NCI-H128 (cell line): Measurements from ENCODE around the gene ADPRHL1.
"Not testable (repeated sequence)": the region's sequence is repeated elsewhere in the genome, so short reads cannot be mapped to it uniquely, and the experiment has no call there.

Experiments used
- DNase-seq: peaks from one replicate; lab custom pipeline; 2025; ENCODE audit not compliant: unreplicated experiment; lab: John Stamatoyannopoulos, UW

Gene ADPRHL1

GRCh38 chr13:113479179-113479578 lies 25.9 kb upstream of the ADPRHL1 start:
- no peak for DNase-seq

- no peak for DNase-seq
Observed at GRCh38 chr13:113477724-113478123, 24.4 kb upstream of the ADPRHL1 start.

- no peak for DNase-seq
Observed at GRCh38 chr13:113476811-113477210, 23.5 kb upstream of the ADPRHL1 start.

GRCh38 chr13:113475911-113476310 lies 22.6 kb upstream of the ADPRHL1 start:
- no peak for DNase-seq

GRCh38 chr13:113475280-113475679 lies 22.0 kb upstream of the ADPRHL1 start:
- no peak for DNase-seq

- DNase-seq: no peak
Observed at GRCh38 chr13:113474179-113474578, 20.9 kb upstream of the ADPRHL1 start.

GRCh38 chr13:113472355-113473025 lies 19.2 kb upstream of the ADPRHL1 start:
- DNase-seq: no peak

GRCh38 chr13:113471844-113472243 lies 18.6 kb upstream of the ADPRHL1 start:
- no peak for DNase-seq

- not testable (repeated sequence) for DNase-seq
Observed at GRCh38 chr13:113470635-113471163, 17.4 kb upstream of the ADPRHL1 start.

- no peak for DNase-seq
Observed at GRCh38 chr13:113470073-113470472, 16.8 kb upstream of the ADPRHL1 start.

GRCh38 chr13:113469582-113469981 lies 16.3 kb upstream of the ADPRHL1 start:
- no peak for DNase-seq

GRCh38 chr13:113468472-113469201 lies 15.3 kb upstream of the ADPRHL1 start:
- DNase-seq: no peak

- no peak for DNase-seq
Observed at GRCh38 chr13:113468029-113468428, 14.7 kb upstream of the ADPRHL1 start.

- DNase-seq: no peak
Observed at GRCh38 chr13:113466383-113466782, 13.1 kb upstream of the ADPRHL1 start.

GRCh38 chr13:113465300-113465699 lies 12.0 kb upstream of the ADPRHL1 start:
- no peak for DNase-seq

- DNase-seq: no peak
Observed at GRCh38 chr13:113464476-113464875, 11.2 kb upstream of the ADPRHL1 start.

GRCh38 chr13:113461022-113461751 lies 7.9 kb upstream of the ADPRHL1 start:
- DNase-seq: no peak

- DNase-seq: no peak
Observed at GRCh38 chr13:113460599-113460998, 7.3 kb upstream of the ADPRHL1 start.

- no peak for DNase-seq
Observed at GRCh38 chr13:113460064-113460555, 6.8 kb upstream of the ADPRHL1 start.

GRCh38 chr13:113458253-113459065 lies 5.2 kb upstream of the ADPRHL1 start:
- DNase-seq: no peak

- no peak for DNase-seq
Observed at GRCh38 chr13:113457510-113457909, 4.2 kb upstream of the ADPRHL1 start.
